ENCODE measurements around the gene RAB26. TPM values are rescaled to one million over a fixed set of nuclear protein-coding genes. Genes with fewer than 3 reads are reported as not detected.
"Not testable (repeated sequence)": the region's sequence is repeated elsewhere in the genome, so short reads cannot be mapped to it uniquely, and the experiment has no call there.

RAB26 gene
- polyA plus RNA-seq, 1 donor = 19.1 TPM

DNA sequence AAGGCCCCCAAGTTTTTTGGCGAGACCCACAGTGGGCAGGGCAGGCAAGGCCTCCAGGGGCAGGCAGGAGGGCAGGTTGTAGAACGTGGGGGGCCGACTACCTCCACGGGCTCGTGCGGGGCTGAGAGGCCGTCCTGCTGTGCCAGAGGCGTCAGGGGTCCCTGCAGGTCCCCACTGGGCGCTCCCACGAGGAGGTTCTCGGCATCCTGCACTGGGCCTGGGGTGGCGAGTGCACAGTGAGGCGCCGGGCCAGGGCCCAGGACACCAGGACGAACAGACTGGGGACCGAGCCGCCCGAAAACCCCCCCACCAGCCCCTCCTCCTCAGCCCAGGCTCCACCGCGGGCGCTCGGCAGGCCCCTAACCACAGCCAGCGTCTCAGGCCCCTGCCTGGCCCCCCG lies 32.0 kb upstream of the RAB26 start:
- not testable (repeated sequence) for H3K9me3 ChIP-seq (ENCODE audit: control insufficient read depth, low read depth, low read length); H3K27me3 ChIP-seq (ENCODE audit: control insufficient read depth, insufficient read depth, low read length); DNase-seq; H3K27ac ChIP-seq (ENCODE audit: low read length); H3K4me1 ChIP-seq (ENCODE audit: control insufficient read depth, insufficient read depth, low read length); H3K4me3 ChIP-seq (ENCODE audit: low read length); H3K36me3 ChIP-seq (ENCODE audit: control insufficient read depth, insufficient read depth, low read length)
- WGBS (ENCODE audit: insufficient coverage, low lambda C conversion rate) = no CpG with 5 or more reads among the region's 24 CpGs

DNA sequence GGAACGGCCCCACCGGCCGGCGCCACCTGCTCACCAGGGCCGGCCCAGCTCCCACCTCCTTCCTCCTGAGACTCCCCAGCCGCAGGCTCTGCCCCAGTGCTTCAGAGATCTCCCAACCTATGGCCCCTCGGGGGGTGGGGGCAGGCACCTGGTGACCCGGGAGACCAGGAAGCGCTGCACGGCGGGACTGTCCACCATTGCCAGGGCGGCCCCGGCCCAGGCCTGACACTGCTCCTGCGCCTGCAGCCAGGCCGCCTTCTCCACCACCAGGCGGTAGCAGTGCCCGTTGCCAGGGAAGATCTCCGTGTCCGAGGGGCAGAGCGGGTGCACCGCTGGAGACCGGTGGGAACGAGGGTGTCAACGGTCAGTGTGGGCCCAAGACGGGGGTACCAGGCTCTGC lies 31.1 kb upstream of the RAB26 start:
- H3K27ac ChIP-seq (ENCODE audit: low read length); H3K4me1 ChIP-seq (ENCODE audit: control insufficient read depth, insufficient read depth, low read length); DNase-seq; H3K4me3 ChIP-seq (ENCODE audit: low read length); H3K36me3 ChIP-seq (ENCODE audit: control insufficient read depth, insufficient read depth, low read length); H3K9me3 ChIP-seq (ENCODE audit: control insufficient read depth, low read depth, low read length); H3K27me3 ChIP-seq (ENCODE audit: control insufficient read depth, insufficient read depth, low read length): not testable (repeated sequence)
- WGBS (ENCODE audit: insufficient coverage, low lambda C conversion rate) = no CpG with 5 or more reads among the region's 25 CpGs

DNA sequence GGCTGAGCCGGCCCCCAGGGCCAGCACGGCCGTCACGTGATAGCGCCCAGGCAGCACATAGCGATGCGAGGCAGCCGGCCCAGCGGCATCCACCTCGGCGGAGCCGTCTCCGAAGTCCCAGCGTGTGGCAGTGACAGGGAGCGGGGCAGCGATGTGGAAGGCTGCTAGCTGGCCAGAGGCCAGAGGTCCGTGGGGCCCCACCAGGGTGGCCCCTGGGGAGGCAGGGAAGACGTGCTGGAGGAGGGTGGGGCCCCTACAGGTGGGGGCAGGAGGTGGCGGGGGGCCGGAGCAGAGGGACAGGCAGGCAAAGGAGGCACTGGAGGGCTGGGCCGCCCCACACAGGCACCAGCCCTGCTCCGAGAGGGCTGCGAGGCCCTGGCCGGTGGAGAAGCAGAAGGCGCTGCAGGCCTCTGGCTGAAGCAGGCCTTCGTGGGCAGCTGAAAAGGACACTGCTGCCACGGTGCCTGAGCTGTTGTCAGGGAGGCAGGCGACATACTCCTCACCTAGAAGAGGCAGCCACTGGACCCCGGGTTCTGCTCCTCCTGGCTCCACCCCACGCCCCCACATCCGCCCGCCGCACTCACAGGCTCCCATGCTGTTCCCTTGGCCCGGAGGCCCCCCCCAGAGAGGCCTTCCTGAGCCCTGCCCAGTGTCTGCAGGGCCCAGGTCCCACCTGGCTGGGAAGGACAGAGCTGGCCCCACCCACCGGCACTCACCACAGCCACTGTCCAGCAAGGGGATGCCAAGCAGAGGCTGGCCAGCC lies 30.3 kb upstream of the RAB26 start:
- H3K27ac ChIP-seq (ENCODE audit: low read length); H3K9me3 ChIP-seq (ENCODE audit: control insufficient read depth, low read depth, low read length); H3K36me3 ChIP-seq (ENCODE audit: control insufficient read depth, insufficient read depth, low read length); H3K4me1 ChIP-seq (ENCODE audit: control insufficient read depth, insufficient read depth, low read length); H3K27me3 ChIP-seq (ENCODE audit: control insufficient read depth, insufficient read depth, low read length); DNase-seq; H3K4me3 ChIP-seq (ENCODE audit: low read length): not testable (repeated sequence)
- WGBS (ENCODE audit: insufficient coverage, low lambda C conversion rate) = no CpG with 5 or more reads among the region's 35 CpGs

DNA sequence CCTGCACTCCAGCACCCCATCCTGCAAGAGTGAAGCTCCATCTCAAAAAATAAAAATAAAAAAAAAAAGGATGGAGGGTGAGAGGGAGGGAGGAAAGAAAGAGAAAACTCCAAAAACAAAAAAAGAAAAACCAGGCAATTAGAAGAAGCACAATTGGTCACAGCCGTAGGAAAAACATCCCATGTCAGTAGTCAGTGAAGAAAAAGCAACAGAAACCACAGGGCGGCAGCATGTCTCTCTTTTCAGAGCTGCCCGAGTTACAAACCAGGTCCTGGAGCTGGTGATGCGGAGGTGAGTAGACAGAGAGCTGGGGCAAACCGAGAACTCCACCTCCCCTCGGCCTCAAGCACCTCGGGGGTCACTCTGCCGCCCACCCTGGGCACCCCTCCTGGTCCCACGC lies 27.1 kb upstream of the RAB26 start:
- not testable (repeated sequence) for H3K9me3 ChIP-seq (ENCODE audit: control insufficient read depth, low read depth, low read length); H3K27ac ChIP-seq (ENCODE audit: low read length); H3K27me3 ChIP-seq (ENCODE audit: control insufficient read depth, insufficient read depth, low read length); H3K36me3 ChIP-seq (ENCODE audit: control insufficient read depth, insufficient read depth, low read length); DNase-seq; H3K4me3 ChIP-seq (ENCODE audit: low read length)
- no CpG with 5 or more reads among the region's 9 CpGs for WGBS (ENCODE audit: insufficient coverage, low lambda C conversion rate)
- H3K4me1 ChIP-seq (ENCODE audit: control insufficient read depth, insufficient read depth, low read length) = peaks cover 25% of the 10 kb centered on the region

DNA sequence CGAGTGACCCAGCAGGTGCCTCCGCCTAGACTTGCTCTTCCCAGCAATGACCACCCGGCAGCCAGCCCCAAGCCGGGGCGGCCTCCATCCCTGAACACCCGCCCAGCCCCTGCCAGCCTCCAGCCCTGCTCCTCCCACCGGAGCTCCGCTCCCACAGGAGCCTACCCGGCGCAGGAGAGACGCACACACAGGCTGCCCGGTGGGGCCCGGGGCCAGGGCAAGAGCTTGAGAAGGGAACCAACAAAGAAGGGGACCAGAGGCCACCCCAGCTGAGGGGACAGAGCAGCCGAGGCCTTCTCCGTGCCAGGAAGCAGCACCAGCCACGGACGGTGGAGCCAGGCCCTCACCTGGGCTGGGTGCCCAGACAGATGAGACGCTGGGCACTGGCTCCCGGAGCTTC lies 26.6 kb upstream of the RAB26 start:
- no peaks in the 10 kb centered on the region for H3K9me3 ChIP-seq (ENCODE audit: control insufficient read depth, low read depth, low read length)
- H3K27me3 ChIP-seq (ENCODE audit: control insufficient read depth, insufficient read depth, low read length) = no peaks in the 10 kb centered on the region
- no peak for DNase-seq
- H3K4me1 ChIP-seq (ENCODE audit: control insufficient read depth, insufficient read depth, low read length) = peaks cover 28% of the 10 kb centered on the region
- no peak overlapping the region for H3K4me3 ChIP-seq (ENCODE audit: low read length)
- WGBS (ENCODE audit: insufficient coverage, low lambda C conversion rate) = 90% methylated on average over 2 of the region's 19 CpGs
- no peak overlapping the region for H3K27ac ChIP-seq (ENCODE audit: low read length)
- H3K36me3 ChIP-seq (ENCODE audit: control insufficient read depth, insufficient read depth, low read length) = peaks cover 2% of the 10 kb centered on the region

DNA sequence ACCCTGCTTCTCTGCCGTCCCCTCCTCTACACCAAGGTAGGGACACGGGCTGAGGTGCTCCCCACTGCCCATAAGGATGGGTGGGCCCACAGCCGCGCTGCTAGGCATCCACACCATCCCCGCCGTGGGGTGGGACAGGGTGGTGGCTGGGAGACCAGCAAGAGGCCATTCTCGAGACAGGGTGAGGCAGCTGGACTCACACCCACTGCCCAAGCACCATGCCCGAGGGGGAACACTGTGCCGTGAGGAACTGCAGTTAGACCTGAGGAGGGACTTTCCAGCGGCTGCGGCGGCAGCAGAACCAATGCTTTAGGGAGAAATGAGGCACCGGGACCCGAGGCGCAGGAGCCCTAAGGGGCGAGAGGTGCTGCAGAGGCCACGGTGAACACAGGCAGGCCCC lies 26.0 kb upstream of the RAB26 start:
- H3K4me1 ChIP-seq (ENCODE audit: control insufficient read depth, insufficient read depth, low read length) = peaks cover 34% of the 10 kb centered on the region
- WGBS (ENCODE audit: insufficient coverage, low lambda C conversion rate) = no CpG with 5 or more reads among the region's 17 CpGs
- H3K9me3 ChIP-seq (ENCODE audit: control insufficient read depth, low read depth, low read length) = no peaks in the 10 kb centered on the region
- no peak overlapping the region for H3K27ac ChIP-seq (ENCODE audit: low read length)
- H3K4me3 ChIP-seq (ENCODE audit: low read length) = no peak overlapping the region
- H3K36me3 ChIP-seq (ENCODE audit: control insufficient read depth, insufficient read depth, low read length) = peaks cover 2% of the 10 kb centered on the region
- H3K27me3 ChIP-seq (ENCODE audit: control insufficient read depth, insufficient read depth, low read length) = no peaks in the 10 kb centered on the region
- DNase-seq = no peak

DNA sequence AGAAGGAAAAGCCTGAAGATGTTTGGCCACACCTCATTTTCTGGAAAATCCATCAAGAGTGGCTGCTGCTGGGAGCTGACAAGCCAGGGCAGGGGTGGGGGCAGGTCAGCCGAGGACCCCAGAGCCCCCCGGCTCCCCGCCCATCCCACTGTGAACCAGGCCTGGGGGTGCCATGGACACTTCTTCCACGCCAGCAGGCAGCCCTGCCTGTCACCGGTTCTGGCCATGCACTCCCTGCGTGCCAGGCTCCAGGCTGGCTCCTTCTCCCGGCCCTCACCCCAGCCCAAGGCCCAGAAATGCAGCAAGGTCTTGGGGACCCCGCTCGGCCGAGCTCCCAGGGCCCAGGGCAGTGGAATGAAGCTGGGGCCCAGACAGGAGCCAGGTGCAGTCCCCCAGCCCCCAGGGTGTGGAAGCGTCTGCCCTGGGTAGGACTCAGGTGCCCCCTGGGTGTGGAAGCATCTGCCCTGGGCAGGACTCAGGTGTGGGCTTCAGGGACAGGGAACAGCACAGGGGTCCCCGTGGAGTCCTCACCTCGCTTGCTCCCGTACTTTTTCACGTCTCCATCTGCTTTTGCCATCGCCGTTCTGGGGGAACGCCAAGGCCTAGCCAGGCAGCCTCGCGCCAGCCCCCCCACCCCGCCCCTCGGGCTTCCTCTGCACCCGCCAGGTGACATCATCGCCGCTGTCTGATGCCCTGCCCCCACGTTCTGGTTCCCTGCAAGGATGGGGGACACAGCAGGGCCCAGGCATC lies 25.3 kb upstream of the RAB26 start:
- not testable (repeated sequence) for H3K27me3 ChIP-seq (ENCODE audit: control insufficient read depth, insufficient read depth, low read length); H3K36me3 ChIP-seq (ENCODE audit: control insufficient read depth, insufficient read depth, low read length); H3K9me3 ChIP-seq (ENCODE audit: control insufficient read depth, low read depth, low read length); H3K4me3 ChIP-seq (ENCODE audit: low read length); DNase-seq
- H3K27ac ChIP-seq (ENCODE audit: low read length) = peak overlapping the region; percentile 90
- WGBS (ENCODE audit: insufficient coverage, low lambda C conversion rate) = no CpG with 5 or more reads among the region's 26 CpGs
- peaks cover 36% of the 10 kb centered on the region for H3K4me1 ChIP-seq (ENCODE audit: control insufficient read depth, insufficient read depth, low read length)

DNA sequence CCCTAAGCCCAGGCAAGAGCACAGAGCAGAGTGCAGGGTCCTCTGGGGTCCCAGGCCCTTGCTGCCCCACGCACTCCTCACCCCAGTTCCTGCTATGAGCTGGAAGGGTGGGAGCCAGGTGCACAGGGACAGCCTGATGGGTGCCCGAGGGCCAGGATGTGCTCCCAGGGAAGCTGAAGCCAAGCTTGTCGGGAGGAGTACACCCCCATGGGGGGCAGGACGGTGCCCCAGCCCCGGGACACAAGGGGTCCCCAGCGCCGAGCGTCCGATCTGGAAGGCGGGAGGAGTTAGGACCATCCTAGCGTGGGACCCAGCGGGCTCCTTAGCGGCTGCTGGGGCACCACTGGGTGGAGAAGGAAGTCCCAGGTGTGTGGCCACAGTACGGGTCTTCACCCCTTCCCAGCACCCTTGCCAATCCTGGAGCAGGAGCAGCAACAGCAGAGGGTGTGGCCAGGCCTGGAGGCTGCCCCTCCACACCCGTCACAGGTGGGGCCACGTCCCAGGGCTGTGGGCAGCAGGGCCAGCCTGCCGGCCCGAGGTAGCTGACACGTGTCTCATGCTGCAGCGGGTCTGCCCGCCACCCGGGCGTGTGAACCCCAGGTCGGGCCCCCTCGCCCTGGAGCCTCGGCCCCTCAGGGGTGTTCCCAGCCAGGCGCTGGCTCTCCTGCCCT lies 24.6 kb upstream of the RAB26 start:
- not testable (repeated sequence) for H3K27me3 ChIP-seq (ENCODE audit: control insufficient read depth, insufficient read depth, low read length); DNase-seq; H3K9me3 ChIP-seq (ENCODE audit: control insufficient read depth, low read depth, low read length); H3K4me3 ChIP-seq (ENCODE audit: low read length); H3K36me3 ChIP-seq (ENCODE audit: control insufficient read depth, insufficient read depth, low read length)
- no CpG with 5 or more reads among the region's 27 CpGs for WGBS (ENCODE audit: insufficient coverage, low lambda C conversion rate)
- Histone ChIP-seq H3K27ac (ENCODE audit: low read length) (peak overlapping the region; percentile 90), H3K4me1 (ENCODE audit: control insufficient read depth, insufficient read depth, low read length) (peaks cover 39% of the 10 kb centered on the region)

DNA sequence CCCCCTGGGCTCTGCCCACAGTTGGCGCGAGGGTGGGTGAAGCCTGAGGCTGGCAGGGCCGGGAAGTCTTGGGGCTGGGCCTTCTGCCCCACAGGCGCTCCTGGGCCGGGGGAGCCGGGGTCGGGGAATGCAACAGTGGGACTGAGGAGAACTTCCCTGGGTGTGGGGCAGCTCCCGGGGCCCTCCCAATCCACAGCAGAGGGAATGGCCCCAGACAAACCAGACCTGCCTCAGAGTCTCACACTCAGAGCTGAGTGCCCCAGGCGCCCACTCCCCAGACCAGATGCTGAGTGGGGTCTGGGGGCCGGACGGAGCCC lies 24.1 kb upstream of the RAB26 start:
- H3K27me3 ChIP-seq (ENCODE audit: control insufficient read depth, insufficient read depth, low read length); DNase-seq; H3K4me3 ChIP-seq (ENCODE audit: low read length); H3K9me3 ChIP-seq (ENCODE audit: control insufficient read depth, low read depth, low read length); H3K36me3 ChIP-seq (ENCODE audit: control insufficient read depth, insufficient read depth, low read length): not testable (repeated sequence)
- no CpG with 5 or more reads among the region's 11 CpGs for WGBS (ENCODE audit: insufficient coverage, low lambda C conversion rate)
- Histone ChIP-seq H3K27ac (ENCODE audit: low read length) (peak overlapping the region; percentile 90), H3K4me1 (ENCODE audit: control insufficient read depth, insufficient read depth, low read length) (peaks cover 42% of the 10 kb centered on the region)

DNA sequence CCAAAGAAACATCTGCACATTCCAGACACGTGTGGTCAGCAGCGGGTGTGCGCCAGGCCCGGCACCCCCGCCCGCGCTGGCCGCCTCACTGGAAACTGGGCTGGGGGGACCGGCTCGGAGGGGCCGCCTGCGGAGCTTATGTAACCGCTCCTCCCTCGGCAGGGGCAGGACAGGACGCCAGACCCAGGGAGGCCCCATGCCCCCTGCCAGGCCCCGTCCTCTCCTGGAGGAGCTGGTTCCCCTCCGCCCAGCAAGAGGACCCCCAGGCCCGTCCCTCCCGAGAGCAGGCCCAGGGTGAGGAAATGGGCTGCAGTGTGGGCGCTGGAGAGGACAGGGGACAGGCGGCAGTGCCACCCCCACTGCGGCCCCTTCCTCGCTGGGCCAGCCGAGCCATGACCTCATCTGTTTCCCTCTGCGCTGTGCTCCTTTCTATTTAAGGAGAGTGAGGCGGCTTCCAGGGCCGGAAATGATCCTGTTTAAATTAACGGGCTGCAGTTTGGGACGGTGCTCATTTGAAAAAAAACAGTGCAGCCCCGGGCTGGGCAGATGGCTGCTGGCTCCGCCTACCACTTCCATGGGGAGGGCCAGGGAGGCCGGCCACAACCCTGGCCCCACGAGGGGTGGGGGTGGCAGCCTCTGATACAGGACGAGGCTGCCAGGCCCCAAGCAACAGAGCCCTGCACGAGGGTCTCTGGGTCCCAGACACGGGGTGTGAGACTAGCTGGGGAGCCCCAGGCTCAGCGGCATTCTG lies 23.6 kb upstream of the RAB26 start:
- peak; percentile 34 to 60 for DNase-seq
- H3K9me3 ChIP-seq (ENCODE audit: control insufficient read depth, low read depth, low read length); H3K4me3 ChIP-seq (ENCODE audit: low read length); H3K27me3 ChIP-seq (ENCODE audit: control insufficient read depth, insufficient read depth, low read length); H3K36me3 ChIP-seq (ENCODE audit: control insufficient read depth, insufficient read depth, low read length): not testable (repeated sequence)
- WGBS (ENCODE audit: insufficient coverage, low lambda C conversion rate) = no CpG with 5 or more reads among the region's 37 CpGs
- H3K27ac ChIP-seq (ENCODE audit: low read length) = peak overlapping the region; percentile 90
- H3K4me1 ChIP-seq (ENCODE audit: control insufficient read depth, insufficient read depth, low read length) = peaks cover 42% of the 10 kb centered on the region

Measured in large intestine (tissue), 3 donors.